H1 (cell line): ENCODE data around the gene LHPP.

Experiments
- CBX5 ChIP-seq: fragments of 300-800, 300-1000 bp; sonication (generic); IDR thresholded peaks from 2 replicates; pipeline ENCODE4 v1.7.1; 2016; ENCODE audit warnings: antibody characterized with exemption, low read length, low read depth
- EP300 ChIP-seq, 2 experiments: IDR thresholded peaks; 1 replicate in 1 of 2; 2 replicates in 1 of 2; pipeline ENCODE4 v1.6.1; 2011 to 2012; ENCODE audit warnings: low read depth in 2 of 2, low read length in 2 of 2, mild to moderate bottlenecking in 2 of 2, borderline replicate concordance in 1 of 2, inconsistent platforms in 1 of 2, moderate library complexity in 1 of 2
- EZH2 ChIP-seq: fragments of 200-600 bp; sonication (generic); IDR thresholded peaks from 2 replicates; pipeline ENCODE4 v1.7.1; 2012; ENCODE audit warnings: low read depth, mild to moderate bottlenecking, moderate library complexity, low read length, inconsistent platforms; ENCODE audit not compliant: severe bottlenecking
- FOSL1 ChIP-seq: IDR thresholded peaks from 2 replicates; pipeline ENCODE4 v1.6.1; 2011; ENCODE audit warnings: mild to moderate bottlenecking, low read depth, low read length, moderate library complexity; ENCODE audit not compliant: insufficient read depth
- JUND ChIP-seq: IDR thresholded peaks from 2 replicates; pipeline ENCODE4 v1.6.1; 2011; ENCODE audit warnings: mild to moderate bottlenecking, improper control_type of control experiment, low read length
- PHF8 ChIP-seq: fragments of 200-600 bp; sonication (generic); conservative IDR thresholded peaks from 2 replicates; pipeline ENCODE4 v1.7.1; 2012; ENCODE audit warnings: low read depth, mild to moderate bottlenecking, inconsistent platforms, low read length, moderate library complexity
- POLR2A ChIP-seq, 2 experiments: IDR thresholded peaks; 1 replicate in 1 of 2; 2 replicates in 1 of 2; pipeline ENCODE4 v1.6.1; 2011; ENCODE audit warnings: low read depth in 2 of 2, low read length in 2 of 2, mild to moderate bottlenecking in 2 of 2; ENCODE audit errors: control extremely low read depth in 1 of 2
- RFX5 ChIP-seq: IDR thresholded peaks from 2 replicates; pipeline ENCODE4 v1.6.1; 2011; ENCODE audit warnings: low read depth, low read length, improper control_type of control experiment, borderline replicate concordance
- SRF ChIP-seq: IDR thresholded peaks from 2 replicates; pipeline ENCODE4 v1.6.1; 2011; ENCODE audit warnings: mild to moderate bottlenecking, low read depth, low read length, moderate library complexity
- YY1 ChIP-seq: IDR thresholded peaks from 2 replicates; pipeline ENCODE4 v1.6.1; 2011; ENCODE audit warnings: low read depth, mild to moderate bottlenecking, low read length
- TF ChIP-seq, protein P1 (sequence below), 3 experiments: IDR thresholded peaks; 1 replicate in 2 of 3; 2 replicates in 1 of 3; pipeline versions ENCODE4 v1.5.1 to v1.6.1; 2011; ENCODE audit warnings: low read length in 3 of 3, mild to moderate bottlenecking in 3 of 3, inconsistent platforms in 2 of 3, low read depth in 1 of 3, moderate library complexity in 1 of 3; ENCODE audit not compliant: insufficient read depth in 1 of 3; ENCODE audit errors: control extremely low read depth in 1 of 3
- TF ChIP-seq, protein P2 (sequence below): IDR thresholded peaks from 2 replicates; pipeline ENCODE4 v1.6.1; 2011; ENCODE audit warnings: low read length, improper control_type of control experiment

DNA sequence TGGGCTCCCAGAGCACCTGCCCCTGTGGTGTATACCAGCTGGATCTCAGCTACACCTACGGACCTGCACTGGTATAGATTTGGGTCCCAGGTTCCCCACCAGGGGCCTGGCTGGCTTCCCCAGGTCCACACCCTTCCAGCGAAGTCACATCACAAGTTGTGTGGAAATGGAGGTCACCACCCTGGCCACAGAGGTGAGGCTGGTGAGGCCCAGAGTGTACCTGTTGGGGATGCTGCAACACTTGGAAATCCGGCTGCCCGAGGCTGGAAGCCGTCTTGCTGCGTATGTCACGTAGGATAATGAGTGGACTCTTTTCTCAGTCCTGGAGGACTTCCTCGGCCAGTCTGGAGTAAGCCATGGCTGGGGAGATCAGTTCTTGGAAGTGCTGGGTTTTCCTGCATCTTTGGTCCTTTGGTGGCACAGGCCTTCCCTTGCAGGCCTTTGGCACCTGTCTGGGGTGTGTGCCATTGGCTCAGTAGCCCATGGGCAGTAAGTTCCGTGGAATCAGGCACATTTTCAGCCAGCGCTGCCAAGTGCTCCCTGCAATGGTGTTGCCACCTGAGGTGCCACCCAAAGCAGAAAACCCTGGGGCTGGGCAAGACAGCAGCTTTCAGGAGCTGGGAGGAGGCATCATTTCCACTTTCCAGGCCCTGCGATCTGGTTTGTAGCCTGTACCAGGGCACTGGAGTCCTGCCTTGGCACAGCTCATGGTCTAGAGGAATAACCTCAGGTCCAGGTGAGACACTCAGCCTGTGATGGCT lies 97.9 kb downstream of the LHPP start:
- TF ChIP-seq RFX5 (no peak), YY1 (no peak), JUND (no peak), EZH2 (no peak), EP300 (IDR thresholded peaks at IDR 0.05; ENCODE audit: borderline replicate concordance in 1 of 2, low read depth in 2 of 2, low read length in 2 of 2) (no peak), CBX5 (no peak), FOSL1 (no peak), POLR2A (IDR thresholded peaks at IDR 0.05; ENCODE audit: control extremely low read depth in 1 of 2, low read depth in 2 of 2, low read length in 2 of 2) (no peak), PHF8 (no peak), SRF (no peak)
- TF ChIP-seq, protein P1, sequence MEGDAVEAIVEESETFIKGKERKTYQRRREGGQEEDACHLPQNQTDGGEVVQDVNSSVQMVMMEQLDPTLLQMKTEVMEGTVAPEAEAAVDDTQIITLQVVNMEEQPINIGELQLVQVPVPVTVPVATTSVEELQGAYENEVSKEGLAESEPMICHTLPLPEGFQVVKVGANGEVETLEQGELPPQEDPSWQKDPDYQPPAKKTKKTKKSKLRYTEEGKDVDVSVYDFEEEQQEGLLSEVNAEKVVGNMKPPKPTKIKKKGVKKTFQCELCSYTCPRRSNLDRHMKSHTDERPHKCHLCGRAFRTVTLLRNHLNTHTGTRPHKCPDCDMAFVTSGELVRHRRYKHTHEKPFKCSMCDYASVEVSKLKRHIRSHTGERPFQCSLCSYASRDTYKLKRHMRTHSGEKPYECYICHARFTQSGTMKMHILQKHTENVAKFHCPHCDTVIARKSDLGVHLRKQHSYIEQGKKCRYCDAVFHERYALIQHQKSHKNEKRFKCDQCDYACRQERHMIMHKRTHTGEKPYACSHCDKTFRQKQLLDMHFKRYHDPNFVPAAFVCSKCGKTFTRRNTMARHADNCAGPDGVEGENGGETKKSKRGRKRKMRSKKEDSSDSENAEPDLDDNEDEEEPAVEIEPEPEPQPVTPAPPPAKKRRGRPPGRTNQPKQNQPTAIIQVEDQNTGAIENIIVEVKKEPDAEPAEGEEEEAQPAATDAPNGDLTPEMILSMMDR (IDR thresholded peaks at IDR 0.05; ENCODE audit: control extremely low read depth in 1 of 3, insufficient read depth in 1 of 3, low read depth in 1 of 3, low read length in 3 of 3): no peak
- TF ChIP-seq, protein P2, sequence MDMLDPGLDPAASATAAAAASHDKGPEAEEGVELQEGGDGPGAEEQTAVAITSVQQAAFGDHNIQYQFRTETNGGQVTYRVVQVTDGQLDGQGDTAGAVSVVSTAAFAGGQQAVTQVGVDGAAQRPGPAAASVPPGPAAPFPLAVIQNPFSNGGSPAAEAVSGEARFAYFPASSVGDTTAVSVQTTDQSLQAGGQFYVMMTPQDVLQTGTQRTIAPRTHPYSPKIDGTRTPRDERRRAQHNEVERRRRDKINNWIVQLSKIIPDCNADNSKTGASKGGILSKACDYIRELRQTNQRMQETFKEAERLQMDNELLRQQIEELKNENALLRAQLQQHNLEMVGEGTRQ: no peak
